ENCODE data around the gene VANGL2. TPM values are rescaled to one million over a fixed set of nuclear protein-coding genes. Genes with fewer than 3 reads are reported as not detected.

VANGL2 gene
- not detected in 2 replicates for total RNA-seq

DNA sequence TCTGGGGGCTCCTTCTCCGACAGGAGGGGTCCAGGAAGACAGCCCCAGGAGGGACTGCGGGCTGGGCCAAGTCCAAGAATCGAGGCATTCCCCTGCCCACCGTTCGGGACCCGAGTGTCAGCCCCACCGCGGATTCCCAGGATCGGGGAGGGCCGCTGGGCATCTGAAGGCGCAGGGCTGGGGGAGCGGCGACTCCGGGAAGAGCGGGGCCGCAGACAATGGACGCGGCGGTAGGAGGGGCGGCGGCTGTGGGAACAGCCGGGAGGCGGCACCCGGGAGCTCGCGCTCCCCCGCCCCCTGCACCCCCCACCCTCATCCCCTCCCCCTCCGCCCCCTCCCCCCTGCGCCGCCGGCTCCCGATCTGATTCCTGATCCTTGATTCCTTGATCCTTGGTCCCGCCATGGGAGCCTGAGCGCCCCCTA, at the start of gene VANGL2:
Gene VANGL2, plus strand, starts transcription at position 342 of the 423 bp plus-strand sequence. CDS start 15,274 bp downstream, outside the sequence.

GRCh38 chr1:160366731-160367515, 33.4 kb upstream of the VANGL2 start, which contains the start of gene NHLH1:
Gene NHLH1, plus strand, starts transcription at chr1:160367071. Its CDS starts 3,661 bp downstream, at chr1:160370732.

Small RNA genes lying within 50 kb of the gene (small RNA-seq; reads per million reads assigned to genes)
- not detected for gene RNU4-42P

Other genes with a start within 250 kb of the VANGL2 start
- gene ATP1A4, start 249.0 kb upstream of the VANGL2 start, total RNA-seq = not detected in 2 replicates
- gene CASQ1, start 210.0 kb upstream of the VANGL2 start, total RNA-seq = 0.32 and 0.65 TPM in 2 replicates
- gene PEA15, start 195.2 kb upstream of the VANGL2 start, total RNA-seq = 258 and 280 TPM in 2 replicates
- 82.7 and 95.8 TPM in 2 replicates for gene DCAF8, start 138.0 kb upstream of the VANGL2 start, total RNA-seq
- 55.7 and 60.0 TPM in 2 replicates for gene PEX19, start 115.4 kb upstream of the VANGL2 start, total RNA-seq
- 268 and 285 TPM in 2 replicates for gene COPA, start 57.3 kb upstream of the VANGL2 start, total RNA-seq
- 116 and 123 TPM in 2 replicates for gene NCSTN, start 57.2 kb upstream of the VANGL2 start, total RNA-seq
- gene NHLH1, start 33.5 kb upstream of the VANGL2 start, total RNA-seq = under 0.01 TPM in 2 replicates
- gene SLAMF6, start 122.7 kb downstream of the VANGL2 start, total RNA-seq = not detected in 2 replicates
- not detected in 2 replicates for gene CD84, start 178.9 kb downstream of the VANGL2 start, total RNA-seq
- not detected in 2 replicates for gene SLAMF1, start 246.5 kb downstream of the VANGL2 start, total RNA-seq